GM18508 (cell line): ENCODE data around the gene CFAP221.
"Not testable (repeated sequence)": the region's sequence is repeated elsewhere in the genome, so short reads cannot be mapped to it uniquely, and the experiment has no call there.

ENCODE experiments used
- ATAC-seq: cut with Tn5 transposase; IDR thresholded peaks from one replicate; pipeline ENCODE4 v1.9.1; 2021; ENCODE audit warnings: moderate number of reproducible peaks; ENCODE audit not compliant: insufficient read depth, unreplicated experiment

Gene CFAP221

GRCh38 chr2:119583291-119583690 is 39.0 kb downstream of the CFAP221 start:
- ATAC-seq: no peak

- ATAC-seq: no peak
Observed at GRCh38 chr2:119584469-119584868, 40.2 kb downstream of the CFAP221 start.

- no peak for ATAC-seq
Observed at GRCh38 chr2:119586085-119586484, 41.8 kb downstream of the CFAP221 start.

- ATAC-seq: no peak
Observed at GRCh38 chr2:119590873-119591272, 46.6 kb downstream of the CFAP221 start.

GRCh38 chr2:119591523-119591922 is 47.3 kb downstream of the CFAP221 start:
- no peak for ATAC-seq

GRCh38 chr2:119592436-119592835 is 48.2 kb downstream of the CFAP221 start:
- no peak for ATAC-seq

GRCh38 chr2:119596638-119597037 is 52.4 kb downstream of the CFAP221 start:
- no peak for ATAC-seq

GRCh38 chr2:119598596-119599263 is 54.5 kb downstream of the CFAP221 start:
- no peak for ATAC-seq

GRCh38 chr2:119599384-119599783 is 55.1 kb downstream of the CFAP221 start:
- no peak for ATAC-seq

GRCh38 chr2:119605096-119605495 is 60.8 kb downstream of the CFAP221 start:
- ATAC-seq: no peak

GRCh38 chr2:119606674-119607073 is 62.4 kb downstream of the CFAP221 start:
- ATAC-seq: no peak

- ATAC-seq: no peak
Observed at GRCh38 chr2:119608553-119608952, 64.3 kb downstream of the CFAP221 start.

GRCh38 chr2:119609337-119609736 is 65.1 kb downstream of the CFAP221 start:
- ATAC-seq: no peak

- not testable (repeated sequence) for ATAC-seq
Observed at GRCh38 chr2:119614140-119614539, 69.9 kb downstream of the CFAP221 start.

GRCh38 chr2:119616421-119616820 is 72.2 kb downstream of the CFAP221 start:
- no peak for ATAC-seq

GRCh38 chr2:119617455-119617854 is 73.2 kb downstream of the CFAP221 start:
- no peak for ATAC-seq

GRCh38 chr2:119618725-119619124 is 74.5 kb downstream of the CFAP221 start:
- not testable (repeated sequence) for ATAC-seq

- no peak for ATAC-seq
Observed at GRCh38 chr2:119625226-119625625, 81.0 kb downstream of the CFAP221 start.

- no peak for ATAC-seq
Observed at GRCh38 chr2:119629323-119629825, 85.1 kb downstream of the CFAP221 start.

GRCh38 chr2:119630121-119630520 is 85.9 kb downstream of the CFAP221 start:
- no peak for ATAC-seq

GRCh38 chr2:119637371-119637770 is 93.1 kb downstream of the CFAP221 start:
- ATAC-seq: no peak

GRCh38 chr2:119638246-119638645 is 94.0 kb downstream of the CFAP221 start:
- ATAC-seq: no peak
